GM18868 (cell line): ENCODE results near the gene COMMD1.
"Not testable (repeated sequence)": the region's sequence is repeated elsewhere in the genome, so short reads cannot be mapped to it uniquely, and the experiment has no call there.

Source experiments
- ATAC-seq: cut with Tn5 transposase; IDR thresholded peaks from one replicate; pipeline ENCODE4 v1.9.1; 2021; ENCODE audit warnings: mild to moderate bottlenecking, moderate library complexity; ENCODE audit not compliant: unreplicated experiment

COMMD1 gene

DNA sequence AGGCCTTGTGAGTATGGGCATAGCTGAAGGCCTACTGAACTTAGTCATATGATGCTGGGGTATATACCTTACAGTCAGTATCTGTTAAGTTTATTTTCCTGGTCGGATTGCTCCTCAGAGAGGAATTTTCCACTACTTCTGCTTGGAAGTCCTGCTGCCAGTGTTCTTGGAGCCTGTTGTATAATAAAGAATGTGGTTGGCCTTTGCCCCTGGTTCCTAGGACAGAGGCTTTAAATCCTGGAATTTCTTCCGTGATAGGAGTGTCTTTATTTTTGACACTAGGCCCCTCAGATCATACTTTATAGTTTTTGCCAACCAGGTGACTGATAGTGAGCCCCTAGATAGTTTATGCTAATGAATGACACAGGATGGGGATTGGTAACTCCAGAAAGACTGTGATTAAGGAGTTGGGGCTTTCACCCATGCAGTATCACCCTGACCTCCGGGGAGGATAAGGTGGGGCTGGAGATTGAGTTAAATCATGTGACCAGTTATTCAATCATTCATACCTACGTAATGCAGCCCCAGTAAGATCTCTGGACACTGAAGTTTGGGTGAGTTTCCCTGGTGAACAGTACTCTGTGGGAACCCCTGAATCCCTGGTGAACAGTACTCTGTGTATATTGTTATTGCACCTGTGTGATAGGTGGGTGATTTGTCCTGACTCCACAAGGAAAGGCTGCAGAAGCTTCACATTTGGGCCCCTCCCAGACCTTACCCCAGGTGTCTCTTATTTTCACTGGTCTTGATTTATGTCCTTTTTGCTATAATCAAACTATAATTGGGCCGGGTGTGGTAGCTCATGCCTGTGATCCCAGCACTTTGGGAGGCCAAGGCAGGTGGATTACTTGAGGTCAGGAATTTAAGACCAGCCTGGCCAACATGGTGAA lies 56.9 kb downstream of the COMMD1 start:
- no peak for ATAC-seq

DNA sequence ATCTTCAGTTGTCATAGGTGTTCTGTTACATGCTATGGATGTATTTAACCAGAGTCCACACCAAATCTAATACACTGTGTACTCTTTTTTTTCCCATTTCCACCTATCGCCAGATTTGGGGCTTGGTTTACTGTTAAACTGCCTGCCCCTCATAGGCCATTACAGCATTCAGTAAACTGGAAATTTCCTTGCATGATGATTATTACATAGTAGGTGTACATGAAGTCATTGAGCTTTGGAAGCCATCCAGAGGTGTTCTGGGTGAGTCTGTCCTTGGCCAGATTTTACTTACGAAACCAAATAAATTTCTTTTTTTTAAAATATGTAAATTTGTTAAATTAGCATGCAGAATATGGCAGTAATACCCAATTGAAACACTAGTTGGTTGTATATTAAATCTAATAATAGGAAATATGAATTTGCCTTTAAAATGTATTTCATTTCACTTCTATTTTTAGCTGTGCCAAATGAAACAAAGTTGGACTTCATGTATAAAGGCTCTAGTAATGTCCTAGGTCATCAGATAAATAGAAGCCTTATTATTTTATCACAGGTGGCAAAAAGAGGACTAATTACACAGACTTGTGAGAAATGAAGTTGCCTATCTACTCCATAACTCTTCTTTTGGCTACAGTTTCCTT lies 60.7 kb downstream of the COMMD1 start:
- ATAC-seq: no peak

DNA sequence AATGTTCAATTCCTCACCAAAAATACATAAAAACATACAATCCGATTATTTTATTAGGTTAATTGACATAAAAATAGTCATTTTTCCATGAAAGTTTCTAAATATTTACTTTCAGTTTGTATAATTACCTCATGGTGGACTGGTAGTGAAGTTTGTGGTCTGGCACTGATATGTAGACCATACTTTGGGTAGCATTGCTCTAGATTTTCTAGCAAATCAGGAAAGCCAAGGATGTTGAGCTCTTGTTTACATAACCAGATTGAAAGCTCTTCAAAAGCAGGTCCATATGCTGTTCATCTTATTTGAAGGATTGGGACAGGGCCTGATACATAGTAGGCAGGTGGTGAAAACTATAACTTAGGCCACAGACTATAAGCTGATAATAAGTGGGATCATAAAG lies 61.8 kb downstream of the COMMD1 start:
- no peak for ATAC-seq

DNA sequence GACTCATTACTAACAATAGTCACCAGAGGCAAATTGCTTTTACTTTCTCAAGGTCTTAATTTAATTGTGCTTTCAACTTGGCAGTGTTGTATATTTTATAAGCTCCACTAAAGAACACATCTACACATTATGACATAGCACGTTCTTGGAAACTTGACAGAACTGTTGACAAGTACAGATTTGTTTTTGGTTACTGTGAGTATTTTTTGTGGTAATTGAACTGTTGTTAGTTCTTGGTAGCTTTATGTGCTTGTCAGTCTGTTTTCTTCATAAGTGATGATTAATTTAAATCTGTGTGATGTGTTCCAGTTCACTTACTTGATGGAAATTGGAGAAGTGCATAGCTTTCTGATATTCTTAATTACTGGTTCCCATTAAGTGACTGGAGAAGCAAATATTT lies 63.9 kb downstream of the COMMD1 start:
- ATAC-seq: no peak

DNA sequence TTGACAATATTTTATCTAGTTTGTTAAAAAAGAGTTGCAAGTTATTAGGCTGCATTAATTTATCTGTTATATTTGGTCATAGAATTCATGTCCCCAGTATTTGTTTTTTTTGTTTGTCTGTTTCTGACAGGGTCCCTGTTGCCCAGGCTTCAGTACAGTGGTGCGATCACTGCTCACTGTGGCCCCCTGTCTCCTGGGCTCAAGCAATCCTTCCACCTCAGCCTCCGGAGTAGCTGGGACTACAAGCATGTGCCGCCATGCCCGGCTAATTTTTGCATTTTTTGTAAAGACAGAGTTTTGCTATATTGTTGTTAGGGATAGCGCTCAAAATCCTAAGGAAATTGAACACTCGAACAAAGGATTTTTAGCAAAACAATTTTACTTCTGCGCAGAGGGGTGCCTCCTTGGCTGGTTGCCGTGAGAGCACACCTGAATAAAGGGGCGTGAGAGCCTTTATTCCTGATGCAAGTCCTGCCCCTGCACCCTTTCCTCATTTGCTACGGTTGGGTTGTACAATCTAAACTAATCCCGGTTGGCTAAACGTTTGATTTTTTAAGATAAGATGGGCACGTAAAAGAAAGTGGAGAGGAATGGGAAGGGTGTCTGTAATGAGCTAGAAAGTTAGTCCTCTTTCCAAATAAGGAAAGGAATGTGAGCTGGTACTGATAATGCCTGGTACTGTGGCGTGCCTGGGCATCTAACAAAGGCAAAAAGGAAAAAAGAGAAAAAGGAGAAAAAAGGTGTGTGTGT lies 65.5 kb downstream of the COMMD1 start:
- no peak for ATAC-seq

DNA sequence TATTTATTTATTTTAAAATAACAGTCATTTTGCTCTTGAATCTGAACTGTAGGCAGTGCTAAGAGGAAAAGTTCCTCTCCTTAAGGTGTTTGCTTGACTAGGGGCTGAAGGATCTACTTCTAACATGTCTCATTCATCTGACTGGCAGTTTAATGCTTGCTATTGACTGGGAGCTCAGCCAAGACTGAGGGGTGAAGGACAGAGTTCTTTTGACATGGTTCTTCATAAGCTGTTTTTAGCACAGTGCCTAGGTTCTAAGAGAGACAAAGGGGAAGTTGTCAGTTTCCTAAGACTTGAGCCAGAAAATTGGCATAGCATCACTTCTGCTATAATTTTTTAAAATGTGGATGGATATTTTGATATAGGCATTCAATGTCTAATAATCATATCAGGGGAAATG lies 73.0 kb downstream of the COMMD1 start:
- peak; percentile 90 for ATAC-seq

DNA sequence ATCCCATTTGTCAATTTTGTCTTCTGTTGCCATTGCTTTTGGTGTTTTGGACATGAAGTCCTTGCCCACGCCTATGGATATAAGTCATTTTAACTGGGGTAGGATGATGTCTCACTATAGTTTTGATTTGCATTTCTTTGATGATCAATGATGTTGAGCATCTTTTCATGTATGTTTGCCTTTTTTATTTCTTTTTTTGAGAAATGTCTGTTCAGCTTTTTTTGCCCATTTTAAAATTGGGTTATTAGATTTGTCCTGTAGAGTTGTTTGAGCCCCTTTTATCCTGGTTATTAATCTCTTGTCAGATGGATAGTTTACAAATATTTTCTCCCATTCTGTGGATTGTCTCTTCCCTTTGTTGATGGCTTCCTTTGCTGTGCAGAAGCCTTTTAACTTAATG lies 75.3 kb downstream of the COMMD1 start:
- ATAC-seq: no peak

DNA sequence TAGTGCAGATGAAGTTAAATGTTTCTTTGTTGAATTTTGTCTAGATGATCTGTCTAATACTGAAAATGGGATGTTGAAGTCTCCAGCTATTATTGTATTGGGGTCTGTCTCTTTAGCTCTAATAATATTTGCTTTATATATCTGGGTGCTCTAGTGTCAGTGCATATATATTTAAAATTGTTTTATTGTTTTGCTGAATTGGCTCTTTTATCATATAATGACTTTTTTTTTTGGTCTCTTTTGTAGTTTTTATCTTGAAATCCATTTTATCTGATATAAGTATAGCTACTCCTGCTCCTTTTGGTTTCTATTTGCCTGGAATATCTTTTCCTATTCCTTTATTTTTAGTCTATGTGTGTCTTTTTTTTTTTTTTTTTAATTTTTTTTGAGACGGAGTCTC lies 79.2 kb downstream of the COMMD1 start:
- ATAC-seq: no peak

DNA sequence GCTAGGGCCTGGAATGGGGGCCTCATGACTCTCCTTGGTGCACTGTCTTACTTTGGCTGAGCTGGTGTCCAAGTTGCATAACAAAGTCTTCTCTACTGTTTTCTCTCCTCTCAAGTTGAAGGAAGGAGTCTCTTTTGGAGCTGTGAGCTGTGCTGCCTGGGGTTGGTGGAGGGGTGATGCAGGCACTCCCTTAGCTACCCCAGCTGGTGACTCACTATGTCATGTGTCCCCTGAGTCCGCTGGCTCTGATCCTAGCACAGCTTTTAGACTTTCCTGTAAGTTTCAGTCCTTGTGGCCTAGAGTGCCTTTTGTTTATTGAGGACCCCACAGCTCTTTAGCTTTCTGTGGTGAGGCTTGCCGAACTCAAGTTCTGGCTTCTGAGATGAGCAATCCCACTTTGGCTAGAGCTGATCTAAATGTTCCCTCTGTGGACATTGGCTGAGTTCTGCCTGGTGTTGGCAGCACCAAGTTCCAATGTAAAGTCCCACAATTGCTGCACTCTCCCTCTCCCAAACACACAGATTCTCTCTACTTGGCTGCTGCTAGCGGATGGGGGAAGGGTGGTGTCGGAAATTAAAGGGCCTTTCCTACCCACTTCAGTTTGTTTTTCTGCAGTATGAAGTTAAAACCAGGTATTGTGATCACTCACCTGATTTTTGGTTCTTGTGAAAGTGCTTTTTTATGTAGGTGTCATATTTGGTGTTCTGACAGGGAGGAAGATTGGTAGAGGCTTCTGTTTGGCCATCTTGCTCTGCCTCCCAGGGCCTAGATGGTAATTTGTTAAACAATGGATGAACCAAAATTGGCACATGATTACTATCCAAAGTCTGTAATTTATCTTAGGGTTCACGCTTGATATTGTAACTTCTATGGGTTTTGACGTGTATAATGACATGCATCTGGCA lies 83.2 kb downstream of the COMMD1 start:
- ATAC-seq: no peak

DNA sequence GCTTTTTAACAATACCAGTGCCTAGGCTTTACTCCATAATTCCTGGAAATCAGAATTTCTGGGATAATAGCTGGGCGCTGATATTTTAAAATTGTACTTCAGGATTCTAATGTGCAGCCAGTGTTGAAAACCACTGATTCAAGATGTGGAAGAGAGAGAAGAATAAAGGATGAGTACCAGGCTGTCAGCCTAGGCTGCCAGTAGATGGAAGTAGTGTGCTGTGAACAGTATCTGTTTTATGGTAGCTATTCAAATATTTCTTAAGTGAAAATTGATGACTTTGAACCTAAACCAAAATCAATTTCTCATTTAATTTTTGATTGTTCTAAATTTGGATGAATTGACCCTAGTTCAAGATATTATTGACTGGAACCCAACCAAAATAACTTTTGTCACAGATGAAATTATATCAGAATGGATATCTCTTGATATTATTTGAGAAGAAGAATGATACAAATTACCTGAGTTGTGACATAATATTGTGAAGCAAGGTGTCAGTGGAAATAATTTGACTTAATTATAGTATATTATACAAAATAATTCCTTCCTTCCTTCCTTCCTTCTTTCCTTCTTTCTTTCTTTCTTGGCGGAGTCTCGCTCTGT lies 88.0 kb downstream of the COMMD1 start:
- ATAC-seq: no peak

DNA sequence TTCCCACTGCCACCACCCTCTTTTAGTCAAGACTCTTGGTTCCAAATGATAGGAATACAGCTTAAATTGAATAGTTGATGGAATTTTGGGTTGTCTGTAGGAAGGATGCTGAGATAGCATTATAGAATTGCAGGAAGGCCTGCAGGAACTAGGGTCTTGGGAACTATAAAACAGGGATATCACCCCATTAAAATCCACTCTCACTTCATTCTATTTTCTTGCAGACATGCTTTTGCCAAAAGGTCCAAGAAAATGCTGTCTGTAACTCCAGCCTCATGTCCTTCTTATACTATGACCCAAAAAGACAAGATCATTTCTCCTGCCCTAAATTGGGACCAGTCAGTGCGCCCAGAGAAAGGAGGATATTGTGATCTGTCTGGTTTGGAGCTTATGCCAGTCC lies 89.1 kb downstream of the COMMD1 start:
- no peak for ATAC-seq

DNA sequence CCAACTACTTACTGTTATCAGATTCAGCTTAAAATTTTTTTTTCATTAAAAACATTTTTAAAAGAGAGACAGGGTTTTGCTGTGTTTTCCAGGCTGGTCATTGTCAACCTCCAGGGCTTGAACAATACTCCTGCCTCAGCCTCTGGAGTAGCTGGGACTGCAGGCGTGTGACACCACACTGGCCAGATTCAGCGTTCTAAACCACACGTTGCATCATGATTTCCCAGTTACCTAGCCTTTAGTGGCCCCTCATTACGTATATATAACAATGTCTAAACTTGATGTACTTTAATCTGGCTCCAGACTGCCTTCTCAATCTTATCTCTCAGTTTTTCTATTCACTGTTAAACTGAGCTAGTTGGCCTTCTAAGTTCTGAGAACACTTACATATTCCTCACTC lies 89.6 kb downstream of the COMMD1 start:
- ATAC-seq: no peak

DNA sequence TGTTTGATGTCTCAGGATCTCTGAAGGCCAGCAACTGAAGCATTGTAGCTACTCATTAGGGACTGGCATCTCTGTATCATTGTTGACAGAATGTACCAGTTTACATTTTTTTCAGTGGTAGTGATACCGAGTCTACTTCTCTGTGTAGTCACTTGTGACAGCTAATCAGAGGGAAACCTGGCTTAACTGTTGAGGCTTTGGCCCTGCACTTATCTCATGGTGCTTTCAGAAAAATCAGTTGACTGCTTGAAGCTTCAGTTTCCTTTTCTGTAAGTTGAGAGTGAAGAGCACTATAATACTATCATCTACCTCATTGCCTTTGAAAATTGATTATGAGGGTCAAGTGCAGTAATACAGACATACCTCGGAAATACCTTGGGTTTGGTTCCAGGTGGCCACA lies 90.0 kb downstream of the COMMD1 start:
- ATAC-seq: peak; percentile 82

DNA sequence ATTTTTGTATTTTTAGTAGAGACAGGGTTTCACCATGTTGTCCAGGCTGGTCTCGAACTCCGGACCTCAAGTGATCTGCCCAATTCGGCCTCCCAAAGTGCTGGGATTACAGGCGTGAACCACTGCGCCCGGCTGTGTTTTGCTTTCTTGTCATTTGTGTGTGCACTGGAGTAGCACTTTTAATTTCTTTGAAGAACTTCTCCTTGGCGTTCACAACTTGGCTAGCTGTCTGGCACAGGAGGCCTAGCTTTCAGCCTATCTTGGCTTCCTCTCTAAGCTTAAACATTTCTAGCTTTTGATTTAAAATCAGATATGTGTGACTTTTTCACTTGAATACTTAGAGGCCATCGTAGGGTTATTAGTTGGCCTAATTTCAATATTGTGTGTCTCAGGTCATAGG lies 93.0 kb downstream of the COMMD1 start:
- ATAC-seq: no peak

DNA sequence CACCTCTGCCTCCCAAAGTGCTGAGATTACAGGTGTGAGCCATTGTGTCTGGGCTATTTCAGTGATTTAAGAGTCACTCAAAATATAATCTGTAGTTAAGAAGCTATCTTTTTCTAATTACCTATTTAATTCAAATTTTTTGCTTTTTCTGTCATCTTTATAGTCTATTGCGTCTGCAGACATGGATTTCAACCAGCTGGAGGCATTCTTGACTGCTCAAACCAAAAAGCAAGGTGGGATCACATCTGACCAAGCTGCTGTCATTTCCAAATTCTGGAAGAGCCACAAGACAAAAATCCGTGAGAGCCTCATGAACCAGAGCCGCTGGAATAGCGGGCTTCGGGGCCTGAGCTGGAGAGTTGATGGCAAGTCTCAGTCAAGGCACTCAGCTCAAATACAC lies 95.1 kb downstream of the COMMD1 start:
- ATAC-seq: no peak

DNA sequence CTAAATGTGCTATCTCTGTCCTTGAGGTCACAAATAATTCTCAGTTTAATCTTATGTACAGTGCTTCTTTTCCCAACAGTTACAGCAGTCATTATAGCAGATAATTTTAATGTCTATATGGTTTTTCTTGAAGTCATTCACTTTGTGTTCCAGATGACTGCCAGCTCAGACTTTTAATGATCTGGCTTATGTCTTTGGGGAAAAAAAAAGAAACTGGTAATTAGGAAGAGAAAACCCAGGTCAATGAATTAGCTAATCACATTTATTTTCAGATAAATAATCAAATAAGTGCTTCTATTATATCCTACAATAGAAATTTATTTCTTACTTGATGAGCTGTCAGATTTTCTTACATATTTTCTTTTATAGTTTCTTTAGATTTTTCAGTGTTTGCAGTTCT lies 96.0 kb downstream of the COMMD1 start:
- no peak for ATAC-seq

DNA sequence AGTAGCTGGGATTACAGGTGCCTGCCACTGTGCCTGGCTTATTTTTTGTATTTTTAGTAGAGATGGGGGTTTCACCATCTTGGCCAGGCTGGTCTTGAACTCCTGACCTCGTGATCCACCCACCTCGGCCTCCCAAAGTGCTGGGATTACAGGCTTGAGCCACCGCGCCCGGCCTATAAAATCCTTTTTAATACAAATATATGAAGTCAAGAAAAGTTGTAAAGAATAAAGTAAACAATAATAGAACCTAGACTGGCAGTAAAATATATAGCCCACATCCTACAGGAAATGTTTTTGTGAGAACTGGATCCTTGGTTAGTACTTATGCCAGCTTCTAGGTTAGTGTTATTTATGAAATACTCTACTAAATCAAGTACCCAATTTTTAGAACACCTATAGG lies 99.0 kb downstream of the COMMD1 start:
- ATAC-seq: not testable (repeated sequence)

DNA sequence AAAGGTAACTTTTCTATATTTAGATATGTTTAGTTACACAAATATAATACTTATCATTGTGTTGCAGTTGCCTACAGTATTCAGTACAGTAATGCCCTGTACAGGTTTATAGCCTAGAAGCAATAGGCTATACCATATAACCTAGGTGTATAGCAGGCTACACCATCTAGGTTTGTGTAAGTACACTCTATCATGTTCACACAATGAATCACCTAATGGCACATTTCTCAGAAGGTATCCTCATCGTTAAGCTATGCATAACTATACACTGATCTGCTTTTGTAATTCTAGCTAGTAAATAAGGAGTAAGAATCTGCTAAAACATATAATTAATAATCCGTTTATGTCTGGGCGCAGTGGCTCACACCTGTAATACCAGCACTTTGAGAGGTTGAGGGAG lies 102.1 kb downstream of the COMMD1 start:
- no peak for ATAC-seq

DNA sequence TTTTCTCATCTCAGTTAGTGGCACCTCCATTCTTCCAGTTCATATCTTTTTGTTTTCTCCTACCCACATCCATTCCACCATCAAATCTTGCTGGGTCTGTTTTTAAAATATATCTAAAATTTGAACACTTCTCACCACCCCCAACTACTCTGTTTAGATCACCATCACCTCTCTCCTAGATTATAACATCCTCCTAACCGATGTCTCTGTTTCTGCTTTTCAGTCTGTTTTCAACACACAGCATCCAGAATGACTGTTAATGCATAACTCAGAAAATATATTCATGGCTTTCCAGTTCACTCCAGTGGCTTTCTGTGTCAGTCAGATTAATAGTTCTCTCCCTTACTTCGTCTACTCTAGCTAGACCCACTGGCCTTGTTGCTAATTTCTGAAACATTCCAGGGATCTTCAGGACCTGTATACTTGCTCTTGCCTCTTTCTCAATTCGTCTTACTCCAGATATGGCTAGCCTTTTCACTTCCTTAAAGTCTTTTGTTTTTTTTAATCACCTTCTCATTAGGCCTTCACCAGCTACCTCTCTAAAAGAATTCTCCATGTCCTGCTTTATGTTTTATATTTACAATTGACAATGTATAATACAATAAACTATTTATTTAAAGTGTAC lies 105.3 kb downstream of the COMMD1 start:
- ATAC-seq: no peak

DNA sequence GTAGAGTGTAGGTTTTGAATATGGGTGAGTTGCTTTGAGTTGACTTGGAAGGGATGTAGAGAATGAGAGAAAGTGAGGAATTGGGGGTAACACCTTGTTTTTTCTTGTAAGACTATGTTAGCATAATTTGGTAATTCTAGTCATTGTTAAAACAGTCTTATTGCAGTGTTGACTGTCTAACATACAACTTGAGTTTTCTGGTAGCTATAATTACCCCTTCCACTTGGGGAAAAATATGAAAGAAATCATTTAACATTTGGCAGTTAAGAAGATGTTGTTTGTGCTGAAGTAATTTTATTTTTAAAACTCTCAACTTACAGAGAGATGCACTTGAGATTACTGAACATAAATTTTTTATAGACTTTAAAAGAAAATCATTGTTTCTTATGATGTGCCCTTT lies 108.2 kb downstream of the COMMD1 start:
- no peak for ATAC-seq
